Measurements from ENCODE around the gene KCNC1. TPM values are rescaled to one million over a fixed set of nuclear protein-coding genes. Genes with fewer than 3 reads are reported as not detected.

KCNC1 gene
- total and polyA plus RNA-seq, 2 of the 13 experiments (the other 11 are each of a cell fraction or from before 2014, with no cell fraction given): 0.01 to 0.04 TPM

GRCh38 chr11:17718015-17718414, 16.6 kb upstream of the KCNC1 start:
- WGBS (ENCODE audit: low lambda C conversion rate): 17% methylated on average over 5 of the region's 7 CpGs
- ATAC-seq (no peak), FAIRE-seq (no peak), DNase-seq (ENCODE audit: low spot score) (no peak)
- no peak for TF ChIP-seq ZNF275 (CRISPR knock-in tag; IDR thresholded peaks at IDR 0.05; ENCODE audit: borderline replicate concordance)
- no peak for TF ChIP-seq ZNF747 (CRISPR knock-in tag; IDR thresholded peaks at IDR 0.05; ENCODE audit: borderline replicate concordance)
- TF ChIP-seq ERF (CRISPR knock-in tag; IDR thresholded peaks at IDR 0.05): no peak
- TF ChIP-seq NFE2 (CRISPR knock-in tag; IDR thresholded peaks at IDR 0.05): no peak
- no peak for TF ChIP-seq ZNF556 (CRISPR knock-in tag; IDR thresholded peaks at IDR 0.05; ENCODE audit: borderline replicate concordance)
- TF ChIP-seq RARA (CRISPR knock-in tag; IDR thresholded peaks at IDR 0.05): no peak
- TF ChIP-seq ZNF775 (CRISPR knock-in tag; IDR thresholded peaks at IDR 0.05; ENCODE audit: borderline replicate concordance): no peak
- TF ChIP-seq, protein P1, sequence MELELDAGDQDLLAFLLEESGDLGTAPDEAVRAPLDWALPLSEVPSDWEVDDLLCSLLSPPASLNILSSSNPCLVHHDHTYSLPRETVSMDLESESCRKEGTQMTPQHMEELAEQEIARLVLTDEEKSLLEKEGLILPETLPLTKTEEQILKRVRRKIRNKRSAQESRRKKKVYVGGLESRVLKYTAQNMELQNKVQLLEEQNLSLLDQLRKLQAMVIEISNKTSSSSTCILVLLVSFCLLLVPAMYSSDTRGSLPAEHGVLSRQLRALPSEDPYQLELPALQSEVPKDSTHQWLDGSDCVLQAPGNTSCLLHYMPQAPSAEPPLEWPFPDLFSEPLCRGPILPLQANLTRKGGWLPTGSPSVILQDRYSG (CRISPR knock-in tag; IDR thresholded peaks at IDR 0.05): no peak
- TF ChIP-seq ZNF331 (CRISPR knock-in tag; IDR thresholded peaks at IDR 0.05): no peak
- no peak for TF ChIP-seq FUBP1 (CRISPR knock-in tag; IDR thresholded peaks at IDR 0.05; ENCODE audit: borderline replicate concordance)
- no peak for TF ChIP-seq SKI (IDR thresholded peaks at IDR 0.05; ENCODE audit: partially characterized antibody)
- TF ChIP-seq NR3C1 (CRISPR knock-in tag; IDR thresholded peaks at IDR 0.05): no peak
- TF ChIP-seq ZNF451 (CRISPR knock-in tag; IDR thresholded peaks at IDR 0.05): no peak
- TF ChIP-seq PRPF4 (IDR thresholded peaks at IDR 0.05; ENCODE audit: low read depth, low read length, poor library complexity, severe bottlenecking): no peak
- in situ Hi-C loops (cut with HindIII; ENCODE audit: extremely low pct_ligation_motif_present, low pct_unique_long_range_greater_than_20kb) (no loop called here), intact Hi-C loops (cut with micrococcal nuclease; ENCODE audit: unreplicated experiment) (no loop called here)
- Histone ChIP-seq H3K9ac (ENCODE audit: insufficient read depth, low read depth, low read length) (no peak overlapping the region), H2AFZ (ENCODE audit: low read length) (no peak overlapping the region), H3K4me2 (ENCODE audit: low read depth, low read length) (no peak overlapping the region), H3K79me2 (ENCODE audit: insufficient read depth, low read length) (no peaks in the 10 kb centered on the region), H3K9me3 (ENCODE audit: low read length) (no peaks in the 10 kb centered on the region; the same call in 1 of the 2 replicates), H3K36me3 (replicated peaks in 1 of 2; ENCODE audit: control insufficient read depth in 1 of 2, insufficient read depth in 2 of 2, low read length in 2 of 2) (no peaks in the 10 kb centered on the region), H4K20me1 (ENCODE audit: insufficient read depth, low read length) (no peaks in the 10 kb centered on the region), H3K27me3 (ENCODE audit: control insufficient read depth in 1 of 2, insufficient read depth in 2 of 2, low read length in 2 of 2) (peaks cover 11 to 67% of the 10 kb centered on the region in 2 experiments), H3K27ac (ENCODE audit: extremely low read length, insufficient read depth, low read length) (no peak overlapping the region), H3K4me1 (ENCODE audit: insufficient read depth, low read length) (no peaks in the 10 kb centered on the region; the same call in 1 of the 2 replicates), H3K4me3 (replicated peaks in 1 of 3; ENCODE audit: insufficient read depth in 1 of 3, low read depth in 2 of 3, low read length in 3 of 3) (no peak overlapping the region)
- POLR2A ChIA-PET: no interaction called here
- CTCF ChIA-PET (ENCODE audit: low intra/inter-chr PET ratio, low total read pairs): no interaction called here
- BruUV-seq (replicated peaks): no TSS peak

All from HepG2 (cell line).